HG03565 (cell line): ENCODE measurements around the gene DDRGK1.

ENCODE experiments used
- ATAC-seq: cut with Tn5 transposase; IDR thresholded peaks from one replicate; pipeline ENCODE4 v1.9.1; 2021; ENCODE audit warnings: mild to moderate bottlenecking, moderate library complexity; ENCODE audit not compliant: unreplicated experiment

The DDRGK1 gene

DNA sequence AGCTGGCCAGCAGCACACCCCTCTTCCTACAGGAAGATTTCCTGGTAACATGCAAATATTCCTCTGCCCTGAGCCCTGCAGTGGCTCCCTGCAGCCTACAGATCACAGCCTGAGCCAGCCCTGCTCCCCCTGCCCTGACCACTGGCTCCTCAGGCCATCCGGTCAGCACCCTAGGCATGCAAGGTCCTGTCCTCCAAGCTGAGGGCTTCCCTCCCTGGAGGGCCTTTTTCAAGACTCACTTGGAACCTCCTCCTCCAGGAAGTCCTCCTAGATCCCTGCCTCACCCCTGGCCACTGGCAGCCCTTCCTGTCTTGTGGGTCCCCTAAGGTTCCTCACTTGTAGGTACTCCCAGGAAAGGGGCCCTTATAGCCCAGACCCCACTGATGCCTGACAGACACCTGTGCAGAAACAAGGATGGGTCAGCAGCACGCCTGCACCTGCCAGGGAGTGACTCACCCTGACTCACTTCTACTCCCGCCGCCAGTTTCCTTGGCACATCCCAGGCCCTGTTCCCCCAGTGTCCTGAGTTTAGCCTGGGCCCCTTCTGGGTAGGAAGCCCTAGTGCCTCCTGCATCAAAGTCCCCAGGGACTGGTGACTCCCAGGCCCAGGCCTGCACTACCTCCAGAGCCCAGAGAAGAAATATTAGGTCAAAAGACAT is 31.3 kb upstream of the DDRGK1 start:
- no peak for ATAC-seq

DNA sequence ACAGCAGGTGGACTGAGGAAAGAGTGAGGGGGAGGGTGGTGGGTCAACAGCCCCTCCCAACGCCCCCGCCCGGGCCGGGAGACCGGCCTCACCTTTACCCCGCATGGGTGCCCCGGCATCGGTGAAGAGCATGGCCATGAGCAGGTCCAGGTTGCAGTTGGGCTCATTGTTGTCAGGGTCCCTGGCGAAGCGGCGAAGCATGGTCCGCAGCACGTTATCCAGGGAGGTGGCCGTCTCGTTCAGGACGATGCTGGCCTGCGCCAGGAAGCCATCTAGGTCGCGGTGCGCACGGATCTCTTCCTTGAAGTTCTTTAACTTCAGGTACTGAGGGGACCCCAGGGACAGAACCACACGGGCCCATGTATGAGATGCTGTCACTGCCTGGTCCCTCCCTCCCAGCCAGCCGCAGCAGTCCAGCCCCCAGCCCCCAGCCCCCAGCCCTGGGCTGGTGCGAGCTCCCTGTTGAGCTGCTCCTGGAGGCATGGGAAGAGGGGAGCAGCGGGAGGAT is 29.6 kb upstream of the DDRGK1 start:
- no peak for ATAC-seq

DNA sequence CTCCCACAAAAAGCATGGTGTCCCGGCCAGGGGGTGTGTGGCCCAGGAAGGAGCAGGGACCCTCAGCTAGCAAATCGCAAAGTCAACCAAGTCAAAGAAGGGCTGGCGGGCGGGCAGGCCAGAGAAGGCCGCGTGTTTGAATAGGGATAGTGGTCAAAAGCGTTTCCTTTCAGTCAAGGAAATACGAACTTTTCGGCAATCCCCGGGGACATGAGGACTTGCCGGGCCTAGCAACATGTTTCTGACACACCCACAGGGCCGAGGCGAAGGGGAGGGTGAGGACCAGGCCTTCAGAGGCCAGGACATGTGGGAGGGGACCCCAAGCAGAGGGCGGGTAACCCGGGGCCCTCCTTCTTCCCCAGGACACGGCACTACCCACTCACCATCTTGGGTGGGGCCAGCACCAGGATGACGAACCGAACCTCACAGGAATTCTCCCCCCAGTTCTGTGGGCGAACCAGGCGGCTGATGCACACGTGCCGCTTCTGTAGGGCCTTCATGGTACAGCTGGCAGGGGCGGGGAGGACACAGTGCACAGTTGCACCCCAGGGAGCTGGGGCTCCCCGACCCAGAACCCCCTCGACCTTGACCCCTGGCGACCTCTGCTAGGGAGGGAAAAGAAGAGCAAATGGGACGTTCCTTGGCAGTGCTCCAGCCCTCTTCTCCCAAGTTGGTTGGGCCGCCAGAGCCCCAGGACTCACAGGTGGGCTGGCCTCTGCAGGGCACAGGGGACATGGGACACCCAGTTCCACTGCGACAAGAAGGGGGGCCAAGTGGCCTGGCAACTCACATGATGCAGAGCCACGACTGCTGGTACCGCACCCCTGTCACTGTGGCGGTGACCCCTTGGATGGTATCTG is 28.9 kb upstream of the DDRGK1 start:
- ATAC-seq, result no peak

GRCh38 chr20:3231889-3232588 is 27.6 kb upstream of the DDRGK1 start:
- ATAC-seq, result no peak

DNA sequence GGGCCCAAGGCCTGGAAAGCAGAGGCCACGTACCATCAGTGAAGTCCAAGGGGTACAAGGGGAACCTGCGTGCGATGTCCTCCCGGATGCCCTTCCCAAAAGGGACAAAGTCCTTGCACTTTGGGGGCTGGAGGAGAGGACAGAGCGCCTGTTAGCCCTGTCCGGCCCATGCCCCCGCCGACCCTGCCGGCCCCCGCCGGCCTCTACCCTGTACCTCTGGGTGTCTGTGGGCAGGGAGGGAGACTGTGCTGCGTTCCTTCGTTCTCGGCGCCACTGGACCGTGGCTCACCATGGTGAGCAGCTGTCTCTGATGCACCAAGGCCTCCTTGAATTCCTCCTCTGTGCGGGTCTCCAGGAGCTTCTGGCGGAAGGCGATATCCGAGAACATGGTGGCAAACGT is 26.6 kb upstream of the DDRGK1 start:
- ATAC-seq, result no peak

- ATAC-seq, result no peak
These were observed 25.3 kb upstream of the DDRGK1 start for GRCh38 chr20:3229798-3230197.

DNA sequence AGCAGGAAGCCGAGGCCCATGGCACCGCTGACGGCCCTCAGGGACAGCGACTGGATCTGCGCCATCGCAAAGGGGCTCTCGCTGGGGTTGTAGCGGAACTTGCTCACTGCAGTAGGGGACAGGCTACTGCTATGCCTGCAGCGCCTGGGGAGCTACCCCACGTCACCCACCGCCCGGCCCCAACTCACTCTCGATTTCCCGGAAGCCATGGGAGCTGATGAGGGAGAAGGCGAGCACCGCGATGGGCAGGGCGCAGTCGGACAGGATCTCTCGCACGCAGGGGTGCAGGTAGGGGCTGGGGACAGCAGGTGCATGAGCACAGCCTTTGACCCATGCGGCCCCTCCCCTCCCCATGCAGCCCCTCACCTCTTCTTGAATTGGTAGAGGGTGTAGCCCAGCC is 24.7 kb upstream of the DDRGK1 start:
- ATAC-seq, result no peak

DNA sequence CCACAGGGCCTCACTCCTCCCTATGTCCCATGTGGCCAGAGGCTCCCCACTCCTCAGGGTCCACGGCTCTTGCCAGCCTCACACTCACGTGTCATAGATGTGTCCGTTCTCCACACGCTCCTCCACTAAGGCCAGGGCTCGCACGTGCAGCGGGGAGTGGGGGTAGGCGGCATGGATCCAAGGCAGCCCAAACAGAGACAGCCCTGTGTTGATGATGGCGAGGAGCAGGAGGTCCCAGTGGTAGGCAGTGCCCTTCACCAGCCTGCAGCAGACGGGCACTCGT is 24.2 kb upstream of the DDRGK1 start:
- ATAC-seq, result no peak

DNA sequence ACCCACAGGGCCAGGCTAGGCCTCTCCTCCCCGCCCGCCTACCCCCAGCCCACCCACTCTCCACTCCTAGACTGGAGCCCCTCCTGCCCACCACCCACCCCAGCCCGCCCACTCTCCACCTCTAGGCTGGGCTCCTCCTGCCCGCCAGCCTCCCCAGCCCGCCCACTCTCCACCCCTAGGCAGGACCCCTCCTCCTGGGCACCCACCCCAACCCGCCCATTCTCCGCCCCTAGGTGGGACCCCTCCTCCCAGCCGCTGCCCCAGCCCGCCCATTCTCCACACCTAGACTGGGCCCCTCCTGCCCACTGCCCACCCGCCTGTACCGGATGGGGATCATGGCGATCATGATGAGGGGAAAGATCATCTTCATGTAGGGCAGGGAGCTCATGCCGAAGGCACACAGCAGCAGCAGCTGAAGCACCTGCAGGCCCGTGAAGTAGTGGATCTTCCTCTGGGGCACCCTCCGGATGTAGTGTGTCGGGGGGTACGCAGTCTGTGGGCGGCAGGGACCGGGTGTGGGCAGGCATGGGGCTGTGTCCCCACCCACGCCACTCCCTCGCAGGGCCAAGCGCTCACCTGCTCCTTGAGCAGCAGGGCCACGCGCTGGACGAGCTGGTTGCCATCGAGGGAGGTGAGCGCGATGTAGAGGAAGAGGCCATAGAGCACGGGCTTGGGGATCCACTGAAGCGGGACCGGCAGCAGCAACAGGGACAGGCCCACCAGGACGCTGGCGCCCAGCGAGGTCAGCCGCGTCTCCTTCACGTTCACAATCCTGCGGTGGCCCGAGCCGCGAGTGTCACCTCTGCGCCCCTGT is 23.7 kb upstream of the DDRGK1 start:
- ATAC-seq, result no peak

GRCh38 chr20:3227506-3227905 is 23.0 kb upstream of the DDRGK1 start:
- no peak for ATAC-seq

GRCh38 chr20:3226864-3227263 is 22.4 kb upstream of the DDRGK1 start:
- ATAC-seq, result no peak

GRCh38 chr20:3226093-3226492 is 21.6 kb upstream of the DDRGK1 start:
- no peak for ATAC-seq

- ATAC-seq, result no peak
These were observed 20.4 kb upstream of the DDRGK1 start for GRCh38 chr20:3224681-3225421.

- no peak for ATAC-seq
These were observed 19.7 kb upstream of the DDRGK1 start for GRCh38 chr20:3223994-3224680.

DNA sequence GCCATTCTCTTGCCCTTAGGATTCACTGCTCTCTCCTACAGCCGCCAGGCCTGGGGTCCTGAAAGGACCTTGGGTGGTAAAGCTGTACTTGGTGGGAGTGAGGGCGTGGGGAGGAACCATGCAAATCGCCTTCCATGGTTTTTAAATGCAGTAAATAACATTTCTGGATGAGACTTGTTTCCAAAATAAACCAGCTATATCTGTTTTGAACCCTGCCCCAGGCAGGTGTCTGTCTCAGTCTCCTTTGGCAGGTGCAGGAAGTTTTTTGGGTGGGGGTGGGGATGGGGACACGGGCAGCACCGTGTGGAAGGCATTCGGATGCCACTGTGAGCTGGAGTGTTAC is 19.1 kb upstream of the DDRGK1 start:
- ATAC-seq, result no peak

GRCh38 chr20:3222635-3223600 is 18.4 kb upstream of the DDRGK1 start:
- peak; percentile 55 for ATAC-seq

DNA sequence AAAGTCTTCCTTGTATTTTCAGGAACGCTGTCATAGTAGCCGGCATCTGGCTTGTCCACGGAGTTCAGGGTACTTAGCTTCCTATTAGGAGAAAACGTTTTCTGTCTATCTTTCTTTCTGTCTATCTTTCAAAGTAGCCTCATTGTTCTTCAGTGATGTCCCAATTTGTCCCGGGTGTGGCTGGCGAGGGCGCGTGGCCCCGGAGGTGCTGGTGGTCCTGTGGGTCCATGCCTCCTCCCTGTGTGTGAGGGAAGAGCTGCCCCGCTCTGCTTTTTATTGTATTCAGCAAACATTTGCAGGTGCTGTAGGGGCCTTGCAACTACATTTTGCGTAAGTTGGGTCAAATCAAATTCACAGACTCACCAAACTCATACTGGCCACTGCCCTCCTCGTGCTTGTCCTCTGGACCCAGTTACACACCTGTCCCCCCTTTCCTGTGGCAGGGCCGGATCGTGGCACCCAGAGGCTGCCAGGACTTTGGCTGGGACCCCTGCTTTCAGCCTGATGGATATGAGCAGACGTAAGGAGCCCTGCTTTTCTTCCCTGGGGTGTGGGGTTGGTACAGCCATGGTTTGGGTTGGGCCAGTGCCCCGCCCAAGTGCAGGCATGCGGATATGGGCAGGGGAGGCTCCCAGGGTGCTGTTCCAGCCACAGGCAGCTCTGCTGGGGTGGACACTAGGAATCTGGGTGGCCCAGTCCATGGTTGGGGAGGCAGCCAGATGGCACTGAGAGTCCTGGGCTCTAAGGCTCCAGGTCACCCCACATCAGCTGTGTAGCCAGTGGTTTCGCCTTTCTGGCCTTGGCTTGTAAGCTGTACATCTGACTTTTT is 17.1 kb upstream of the DDRGK1 start:
- ATAC-seq, result no peak
